ENCODE data around the gene PRKCD.
"Not testable (repeated sequence)": the region's sequence is repeated elsewhere in the genome, so short reads cannot be mapped to it uniquely, and the experiment has no call there.

Gene PRKCD

DNA sequence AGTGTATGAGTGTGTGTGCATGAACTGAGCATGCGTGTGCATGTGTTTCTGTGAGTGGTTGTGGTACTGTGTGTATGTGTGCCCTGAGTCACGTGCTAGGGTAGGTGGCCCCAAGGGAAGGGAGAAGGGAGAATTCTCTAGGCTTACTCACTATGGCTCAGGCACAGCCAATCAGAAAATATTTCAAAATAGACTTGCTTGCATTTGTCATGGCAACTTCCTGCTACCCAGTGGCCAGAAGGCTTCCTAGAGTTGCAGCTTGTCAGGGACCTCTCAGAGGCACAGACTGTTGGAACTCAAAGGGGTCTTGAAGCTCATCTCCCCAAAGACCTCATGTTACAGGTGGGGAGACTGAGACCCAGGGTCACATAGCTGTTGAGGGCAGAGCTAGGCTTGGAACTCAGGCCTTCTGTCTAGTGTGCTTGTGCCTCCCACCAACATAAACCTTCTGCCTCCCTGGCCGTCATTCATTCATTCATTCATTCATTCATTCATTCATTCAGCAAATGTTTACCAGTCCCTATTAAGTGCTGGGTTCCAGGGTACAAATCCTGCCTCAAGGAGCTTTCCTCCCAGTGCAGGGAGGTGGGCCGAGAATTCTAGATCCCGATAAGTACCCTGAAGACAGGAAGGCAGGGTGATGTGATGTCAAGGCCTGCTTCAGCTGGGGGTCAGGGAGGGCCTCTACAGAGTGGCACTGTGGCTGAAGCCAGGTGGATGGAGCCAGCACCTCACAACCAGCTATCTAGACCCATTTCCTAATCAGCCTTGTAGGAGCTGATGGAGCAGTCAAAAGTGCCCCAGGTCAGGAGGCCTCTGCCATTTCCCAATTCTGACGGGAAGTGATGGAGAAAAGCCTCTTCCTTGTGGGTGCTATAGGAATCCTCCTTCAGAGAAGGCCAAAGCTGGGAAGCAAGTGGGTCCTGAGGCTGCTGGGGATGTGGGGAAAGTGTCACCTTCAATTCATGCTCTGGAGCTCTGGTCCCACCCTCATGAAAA is 19.9 kb upstream of the PRKCD start:
- DNase-seq: no peak

DNA sequence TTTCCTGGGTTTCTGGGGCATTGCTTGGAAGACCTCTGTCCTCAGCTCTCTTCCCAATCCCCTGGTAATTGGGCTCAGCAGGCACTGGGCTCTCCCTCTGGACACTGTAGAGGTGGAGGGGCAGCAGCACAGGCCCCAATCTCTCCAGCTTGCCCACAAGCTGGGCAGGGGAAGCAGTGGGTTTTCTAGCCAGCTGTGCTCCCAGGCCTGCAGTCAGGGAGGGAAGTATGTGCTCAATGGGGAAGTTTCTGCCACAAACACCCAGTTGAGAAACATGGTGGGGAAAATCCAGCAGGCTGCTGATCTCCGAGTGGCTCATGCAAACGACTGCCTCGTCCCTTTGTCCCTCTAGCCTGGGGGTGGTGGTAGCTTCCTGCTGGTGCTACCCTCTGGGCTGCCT is 18.0 kb upstream of the PRKCD start:
- DNase-seq: no peak

DNA sequence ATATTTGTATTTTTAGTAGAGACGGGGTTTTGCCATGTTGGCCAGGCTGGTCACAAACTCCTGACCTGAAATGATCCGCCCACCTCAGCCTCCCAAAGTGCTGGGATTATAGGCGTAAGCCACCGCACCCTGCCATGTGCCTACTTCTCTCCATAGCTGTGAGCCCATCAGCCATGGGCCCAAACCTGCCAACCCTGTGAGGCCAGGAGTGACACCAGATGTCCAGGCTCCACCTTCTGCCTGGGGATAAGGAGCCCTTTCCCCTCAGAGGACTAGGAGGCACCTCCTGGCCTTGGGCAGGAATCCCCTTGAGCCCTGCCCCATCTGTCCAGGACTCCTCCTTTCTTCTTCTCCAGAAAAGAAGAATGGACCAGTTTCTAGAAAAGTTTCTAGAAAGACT is 16.6 kb upstream of the PRKCD start:
- no peak for DNase-seq

DNA sequence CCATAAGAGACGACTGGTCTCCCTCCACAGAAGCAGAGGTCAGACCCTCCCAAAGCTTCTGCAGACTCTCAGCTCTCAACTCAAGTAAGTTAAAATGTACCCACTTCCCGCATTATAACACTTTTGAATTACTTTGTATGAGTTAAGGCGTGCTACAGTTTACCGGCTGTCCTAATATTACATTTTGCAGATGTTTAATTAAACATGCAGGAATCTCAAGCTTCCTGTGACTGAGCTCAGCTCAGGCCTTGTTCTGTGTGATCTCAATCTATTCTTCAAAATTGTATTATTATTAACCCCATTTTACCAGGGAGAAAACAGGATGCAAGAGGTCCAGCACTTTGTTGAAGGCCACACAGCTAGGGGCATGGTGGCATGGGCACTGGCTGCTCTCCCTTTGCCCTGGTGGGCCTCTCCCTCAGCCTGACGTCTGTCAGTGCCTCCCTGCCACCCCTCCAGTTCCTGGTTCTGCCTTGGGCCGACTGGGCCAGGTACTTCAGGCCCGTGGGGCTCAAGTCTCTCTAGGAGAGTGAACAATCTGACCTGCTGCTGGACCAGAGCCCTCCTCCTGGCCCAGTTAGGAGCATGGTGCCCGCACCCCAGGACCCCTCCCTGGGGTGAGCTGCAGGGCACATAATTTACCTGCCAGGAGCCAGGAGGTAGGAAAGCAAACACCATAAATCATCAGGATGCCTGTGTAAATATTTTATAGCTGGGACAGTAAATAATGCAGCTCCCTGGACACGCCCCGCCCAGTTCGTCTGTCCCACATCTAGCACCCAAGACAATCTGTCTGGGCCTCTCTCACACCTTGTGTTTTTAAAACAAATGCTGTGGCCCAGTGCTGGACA is 15.9 kb upstream of the PRKCD start:
- no peak for DNase-seq

DNA sequence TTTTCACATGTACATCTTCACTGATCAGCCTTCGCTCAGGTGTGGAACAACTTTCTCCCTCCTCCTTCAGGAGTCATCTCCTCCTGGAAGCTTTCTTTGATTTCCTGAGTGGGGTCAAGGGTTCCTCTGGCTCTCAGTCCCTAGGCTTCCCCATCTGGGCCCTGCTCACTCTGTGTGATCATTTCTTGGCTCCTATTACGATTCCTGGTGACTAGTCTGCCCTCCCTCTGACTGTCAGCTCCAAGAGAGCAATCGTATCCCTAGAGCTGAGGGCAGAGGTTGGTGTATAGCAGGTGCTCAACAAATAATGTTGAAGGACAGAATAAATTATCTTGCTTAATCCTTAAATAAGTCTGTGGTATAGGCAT is 15.3 kb upstream of the PRKCD start:
- no peak for DNase-seq

DNA sequence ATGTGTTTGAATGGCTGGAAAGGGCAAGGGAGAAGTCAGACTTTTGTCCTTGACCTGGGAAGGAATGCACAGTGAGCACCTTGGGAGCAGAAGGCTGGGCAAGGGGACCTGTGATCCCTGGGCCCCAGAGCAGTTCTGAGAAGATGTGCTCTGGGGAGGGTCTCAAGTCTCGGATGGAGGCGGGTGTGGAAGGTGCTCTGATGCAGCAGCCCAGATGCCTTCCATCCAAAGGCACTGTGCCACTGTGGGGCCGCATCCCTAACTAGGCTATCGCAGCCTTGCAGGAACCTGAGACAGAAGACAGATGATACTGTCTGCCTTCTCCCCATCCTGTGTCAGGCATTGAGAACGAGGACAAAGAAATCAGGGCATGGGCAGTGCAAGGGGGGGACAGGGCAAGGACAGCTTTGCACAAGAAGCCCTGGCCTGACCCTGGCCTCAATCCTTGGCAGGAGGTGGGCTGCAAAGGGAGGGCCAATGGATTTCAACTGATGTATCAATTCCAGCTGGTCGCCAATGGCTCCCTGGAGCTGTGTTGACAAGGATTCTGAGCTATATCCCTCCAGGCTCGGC is 14.6 kb upstream of the PRKCD start:
- no peak for DNase-seq

DNA sequence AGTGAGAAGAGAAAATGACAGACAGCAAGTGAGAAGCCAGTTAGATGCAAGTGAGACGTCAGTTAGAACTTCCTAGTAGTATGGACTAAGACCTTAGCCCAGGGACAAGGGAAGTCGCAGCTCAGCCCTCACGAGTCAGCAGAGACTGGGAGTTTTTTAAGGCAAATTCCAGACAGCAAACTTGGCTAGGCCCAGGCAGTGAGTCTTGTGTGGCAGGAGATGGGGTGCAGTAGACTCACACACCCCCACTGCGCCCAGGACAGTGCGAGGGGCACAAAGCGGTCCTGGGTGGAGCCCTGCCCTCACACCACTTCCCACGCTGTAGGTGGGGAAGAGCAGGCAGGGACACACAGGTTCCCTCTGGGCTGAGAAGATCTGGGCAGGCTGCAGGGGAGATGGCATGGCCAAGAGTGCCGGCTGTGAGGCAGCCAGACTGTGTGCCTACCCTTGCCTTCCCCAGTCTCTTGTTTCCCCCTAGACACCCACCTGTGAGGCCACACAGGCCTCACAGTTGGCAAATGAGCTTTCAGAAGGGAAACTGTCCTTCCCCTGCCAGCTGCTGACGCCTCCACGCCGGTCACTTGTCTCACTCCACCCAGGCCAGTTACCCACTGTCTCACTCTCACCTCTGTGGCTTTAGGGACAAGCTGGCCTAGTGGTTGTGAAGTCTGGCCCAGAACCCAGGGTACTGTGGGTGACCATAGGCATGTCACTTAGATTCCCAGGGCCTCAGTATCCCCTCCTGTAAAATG is 13.7 kb upstream of the PRKCD start:
- no peak for DNase-seq

DNA sequence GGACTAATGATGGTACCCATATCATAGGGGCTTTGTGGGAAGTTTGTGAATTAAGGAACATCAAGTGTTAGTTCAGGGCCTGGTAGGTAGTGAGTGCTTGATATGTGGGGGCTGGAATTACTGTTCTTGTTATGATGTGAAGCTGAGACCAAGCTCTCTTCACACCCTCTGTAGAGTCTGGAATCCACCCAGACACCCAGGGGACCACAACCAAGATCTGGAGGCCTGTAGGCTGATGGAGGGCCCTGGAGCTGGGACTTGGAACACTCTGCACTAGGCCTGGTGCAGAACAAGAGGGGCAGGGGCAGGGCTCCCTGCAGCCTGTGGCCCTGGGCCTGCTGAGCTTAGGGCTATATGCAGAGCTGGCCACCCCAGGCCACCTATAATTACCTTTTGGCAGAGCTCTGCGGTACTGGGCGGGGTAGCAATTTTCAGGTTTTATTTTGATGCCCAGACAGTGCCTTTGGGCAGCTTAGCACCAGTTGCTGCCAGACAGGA is 13.1 kb upstream of the PRKCD start:
- DNase-seq: no peak

DNA sequence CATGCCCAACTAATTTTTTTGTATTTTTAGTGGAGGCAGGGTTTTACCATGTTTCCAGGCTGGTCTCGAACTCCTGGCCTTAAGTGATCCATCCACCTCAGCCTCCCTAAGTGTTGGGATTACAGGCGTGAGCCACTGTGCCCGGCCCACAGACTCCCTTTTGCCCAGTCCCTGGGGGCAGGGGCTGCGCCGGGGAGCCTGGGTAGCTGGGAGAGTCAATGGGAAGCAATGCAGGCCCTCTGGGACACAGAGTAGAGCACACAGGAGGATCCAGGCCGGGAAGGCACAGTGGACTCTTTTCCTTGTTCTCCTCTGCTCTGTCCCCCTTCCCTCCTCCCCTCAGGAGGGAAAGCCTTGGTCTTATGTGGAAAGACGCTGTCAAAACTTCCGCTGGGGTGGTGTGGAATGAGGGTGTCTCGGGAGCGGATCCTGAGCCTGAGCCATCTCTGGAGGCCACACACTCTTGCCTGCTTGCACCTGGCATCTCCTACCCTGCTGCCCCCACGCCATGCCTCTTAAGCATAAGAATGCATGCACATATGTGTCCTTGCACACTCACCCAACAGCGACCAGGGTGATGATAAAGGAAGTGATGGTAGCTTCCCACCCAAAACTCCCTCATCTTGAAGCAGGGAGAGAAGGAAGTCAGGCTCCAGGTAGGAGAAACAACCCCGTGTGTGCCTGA is 11.9 kb upstream of the PRKCD start:
- no peak for DNase-seq

DNA sequence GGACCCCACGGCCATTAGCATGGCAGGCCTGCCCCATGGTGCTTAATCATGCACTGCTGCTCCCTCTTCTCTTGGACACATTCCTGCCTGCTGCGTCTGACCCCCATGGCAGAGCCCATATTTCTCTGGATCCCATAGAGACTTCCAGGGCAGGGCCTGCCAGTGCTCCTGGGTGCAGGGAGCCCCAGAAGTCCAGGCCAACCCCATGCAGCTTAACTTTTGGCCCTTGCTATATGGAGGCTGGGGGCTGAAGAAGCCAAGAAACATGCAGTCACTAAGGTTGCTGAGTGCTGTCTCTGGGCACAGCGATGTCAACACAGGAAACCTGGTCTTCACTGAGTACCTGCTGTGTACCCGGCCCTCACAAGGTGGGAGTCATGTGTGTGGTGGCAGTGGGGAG is 11.3 kb upstream of the PRKCD start:
- no peak for DNase-seq

DNA sequence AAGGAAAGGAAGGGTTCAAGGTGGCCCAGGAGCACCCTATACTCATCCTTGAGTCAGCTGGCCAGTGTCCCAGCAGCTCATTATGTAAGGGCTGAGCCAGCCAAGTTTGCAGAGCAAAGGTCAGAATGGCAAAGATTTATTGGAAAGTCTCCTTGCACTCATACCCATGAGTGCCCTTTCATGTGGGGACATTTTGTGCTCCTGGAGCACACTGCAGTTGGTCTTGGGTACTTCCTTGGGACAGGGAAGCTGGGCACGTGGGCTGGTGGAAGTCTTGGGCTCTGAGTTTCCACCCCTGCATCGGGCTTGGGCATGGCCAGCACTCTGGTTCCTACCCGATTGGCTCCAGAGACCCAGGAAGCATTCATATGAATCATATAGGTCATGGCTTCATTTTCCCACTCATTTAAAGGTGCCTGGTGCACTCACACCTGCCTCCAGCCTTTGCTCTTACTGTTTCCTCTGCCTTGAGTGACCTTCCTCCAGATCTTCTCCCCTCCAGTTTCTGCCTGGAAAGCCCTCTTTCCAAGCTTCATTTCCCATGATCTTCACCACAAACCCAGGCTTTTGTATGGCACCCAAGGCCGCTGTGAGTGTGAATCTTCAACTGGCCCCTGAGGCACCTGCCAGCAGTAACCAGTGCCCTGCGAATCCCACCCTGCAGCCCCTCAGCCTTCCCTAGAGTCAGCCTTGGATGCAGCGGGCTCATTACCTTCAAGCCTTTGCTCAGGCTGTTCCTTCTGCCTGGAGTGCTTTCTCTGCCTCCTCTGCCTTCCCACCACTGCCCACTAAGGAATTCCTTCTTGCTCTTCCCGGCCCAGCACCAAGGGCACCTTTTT is 10.5 kb upstream of the PRKCD start:
- DNase-seq: no peak

DNA sequence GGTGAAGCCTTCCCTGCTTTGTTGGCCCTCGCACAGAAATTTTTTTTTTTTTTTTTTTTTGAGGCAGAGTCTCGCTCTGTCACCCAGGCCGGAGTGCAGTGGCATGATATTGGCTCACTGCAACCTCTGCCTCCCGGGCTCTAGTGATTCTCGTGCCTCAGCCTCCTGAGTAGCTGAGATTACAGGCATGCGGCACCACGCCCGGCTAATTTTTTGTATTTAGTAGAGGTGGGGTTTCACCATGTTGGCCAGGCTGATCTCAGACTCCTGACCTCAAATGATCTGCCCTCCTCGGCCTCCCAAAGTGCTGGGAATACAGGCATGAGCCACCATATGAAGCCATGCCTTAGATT is 9.9 kb upstream of the PRKCD start:
- not testable (repeated sequence) for DNase-seq

DNA sequence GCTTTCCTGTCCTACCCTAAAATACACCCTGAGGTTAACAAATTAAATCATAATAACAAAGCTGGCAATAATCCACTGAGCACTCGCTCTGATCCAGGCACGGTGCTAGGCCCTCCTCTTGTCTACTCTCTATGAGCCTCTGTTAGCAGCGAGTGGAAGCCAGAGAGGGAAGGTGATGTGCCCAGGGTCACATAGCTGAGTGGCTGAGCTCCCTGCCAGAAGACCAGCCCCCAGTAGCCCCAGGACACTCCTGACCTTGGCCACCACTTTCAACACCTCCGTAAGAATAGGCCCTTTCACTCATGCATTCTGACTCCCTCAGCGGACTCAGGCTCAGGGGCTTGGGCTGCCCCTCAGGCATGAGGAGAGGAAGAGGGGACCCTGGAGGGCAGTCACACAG is 9.5 kb upstream of the PRKCD start:
- DNase-seq: no peak

DNA sequence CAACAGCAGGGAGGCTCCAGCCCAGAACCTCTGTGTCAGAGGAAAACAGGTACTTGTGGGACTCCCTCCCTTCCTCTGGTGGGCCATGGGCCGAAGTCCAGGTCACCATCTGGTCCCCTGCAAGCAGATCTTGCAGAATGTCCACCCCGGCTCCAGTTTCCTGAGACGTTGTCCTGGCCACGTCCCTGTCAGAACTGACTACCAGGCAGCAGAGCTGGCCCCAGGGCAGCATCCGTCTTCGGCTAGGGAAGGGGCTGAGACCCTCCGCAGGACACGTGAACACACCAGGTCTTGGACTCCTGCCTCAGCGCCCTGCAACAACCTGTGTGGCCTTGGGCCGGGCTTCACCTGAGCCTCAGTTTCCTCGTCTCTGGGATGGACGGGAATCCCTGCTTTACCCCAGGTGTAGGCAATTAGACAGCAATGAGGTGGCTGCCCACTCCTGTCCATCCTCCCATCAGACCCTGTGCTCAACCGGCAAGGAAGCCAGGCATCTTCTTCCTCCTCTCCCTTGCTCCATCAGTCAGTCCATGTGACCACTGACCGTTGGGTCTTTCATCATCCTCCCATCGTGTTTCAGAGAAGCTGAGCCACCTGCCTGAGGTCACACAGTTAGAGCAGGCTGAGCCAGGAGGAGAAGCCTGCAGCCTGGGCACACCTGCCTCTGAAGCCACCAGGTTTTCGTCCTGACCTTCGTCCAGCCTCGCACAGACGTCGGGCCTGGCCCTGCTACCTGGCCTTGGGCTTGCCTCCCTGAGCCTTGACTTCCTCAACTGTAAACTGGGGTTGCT is 8.9 kb upstream of the PRKCD start:
- no peak for DNase-seq

DNA sequence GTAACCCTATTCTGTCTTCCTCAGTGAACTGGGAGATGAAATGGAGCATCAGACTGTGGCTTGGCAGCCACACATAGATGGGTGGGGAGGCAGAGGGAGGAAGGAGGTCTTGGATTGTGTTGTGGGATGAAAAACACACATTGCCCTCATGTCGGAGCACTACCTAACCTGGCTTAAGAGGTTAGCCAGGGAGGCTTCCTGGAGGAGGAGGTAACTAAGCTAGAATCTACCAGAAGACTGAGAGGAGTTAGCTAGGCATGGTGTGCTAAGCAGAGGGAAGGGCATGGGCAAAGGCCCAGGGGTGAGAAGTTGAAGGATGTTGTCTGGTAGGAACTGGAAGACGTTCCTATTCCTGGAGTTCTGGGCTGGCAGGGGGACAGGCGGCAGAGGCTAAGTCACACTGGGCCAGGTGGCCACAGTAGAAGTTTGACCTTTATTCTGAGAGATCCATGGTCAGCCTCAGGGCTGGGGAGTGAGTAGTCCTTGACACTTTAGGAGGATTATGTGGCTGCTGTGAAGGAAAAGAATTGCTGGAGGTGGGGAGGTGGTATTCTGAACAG is 7.7 kb upstream of the PRKCD start:
- DNase-seq: no peak

DNA sequence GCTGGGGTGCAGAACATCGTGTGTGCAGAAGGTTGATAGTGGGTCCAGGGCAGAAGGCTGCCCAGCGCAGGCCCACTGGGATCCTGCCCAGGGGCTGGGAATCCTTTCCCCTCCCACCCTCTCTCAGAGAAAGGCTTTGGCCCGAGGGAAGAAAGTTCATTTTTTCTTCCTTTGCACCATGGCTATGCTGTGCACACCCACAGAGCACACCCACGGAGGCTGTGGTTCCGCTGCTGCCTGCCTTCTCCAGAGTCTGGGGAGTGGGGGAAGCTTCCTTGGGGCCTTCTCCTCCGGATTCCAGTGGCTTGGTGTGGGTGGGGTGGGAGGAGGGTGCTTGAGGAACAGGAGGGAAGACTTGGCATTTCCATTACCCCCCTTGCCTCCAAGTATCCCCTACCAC is 7.0 kb upstream of the PRKCD start:
- DNase-seq: no peak

DNA sequence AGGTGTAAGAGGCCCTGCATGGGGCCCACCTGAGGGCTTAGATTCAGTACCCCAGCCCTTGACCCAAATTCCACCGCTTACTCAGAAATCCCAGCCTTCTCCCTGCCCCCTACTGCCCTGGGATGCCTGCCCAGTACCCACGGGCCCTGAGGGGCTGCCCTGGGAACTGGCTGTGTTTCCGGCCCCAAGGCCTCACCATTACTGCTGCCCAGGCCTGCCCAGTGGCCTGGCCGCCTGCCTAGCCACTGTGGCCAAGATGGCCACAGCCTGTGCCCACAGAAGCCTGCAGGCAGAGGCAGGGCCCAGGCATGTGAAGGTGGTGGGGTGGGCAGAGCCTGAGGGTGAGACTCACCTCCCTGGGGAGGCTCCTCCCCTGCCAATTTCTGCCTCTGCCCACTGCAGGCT is 6.1 kb upstream of the PRKCD start:
- DNase-seq: no peak

DNA sequence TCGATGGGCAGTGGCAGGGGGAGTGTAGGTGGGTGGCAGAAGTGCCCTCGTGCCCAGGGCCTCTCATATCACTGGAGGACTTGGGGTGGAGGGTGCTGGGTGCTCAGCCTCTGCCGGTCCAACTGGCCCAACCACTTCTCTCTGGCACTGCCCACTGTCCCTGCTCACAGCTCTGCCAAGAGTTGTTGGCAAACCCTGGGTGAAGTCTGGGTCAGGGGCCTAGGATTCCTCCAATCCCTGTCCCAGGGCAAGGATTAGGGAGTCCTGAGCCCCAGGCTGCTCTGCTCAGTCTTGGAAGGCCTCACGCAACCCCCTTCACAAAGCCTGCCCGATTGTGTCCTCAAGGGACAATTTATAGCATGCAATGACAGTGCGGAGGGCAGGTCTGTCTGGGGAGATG is 5.2 kb upstream of the PRKCD start:
- DNase-seq: no peak

DNA sequence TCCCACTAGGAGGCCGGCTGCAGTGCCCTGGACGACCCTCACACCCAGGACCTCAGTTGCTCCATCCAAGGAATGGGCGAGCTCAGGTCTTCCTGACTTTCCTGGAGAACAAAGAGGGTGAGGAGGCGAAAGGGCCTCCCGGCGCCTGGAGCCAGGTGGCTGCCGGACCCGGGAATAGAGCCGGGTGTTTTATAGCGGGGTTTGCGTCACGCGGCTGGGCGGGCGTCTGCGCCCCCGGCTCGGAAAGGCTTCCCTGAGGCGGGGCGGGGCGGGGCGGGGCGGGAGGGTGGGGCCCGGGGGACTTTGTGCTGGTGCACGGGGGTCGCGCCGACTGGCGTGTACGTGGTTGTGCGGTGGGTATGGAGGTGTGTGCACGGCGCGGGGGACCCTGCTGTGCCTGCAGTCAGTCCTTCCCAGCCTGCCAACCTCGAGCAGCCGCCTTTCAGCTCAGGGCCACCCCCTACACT is 4.6 kb upstream of the PRKCD start:
- DNase-seq: no peak

Measured in right hindlimb (tissue), 1 donor.